ENCODE measurements around the gene MATK. TPM values are rescaled to one million over a fixed set of nuclear protein-coding genes. Genes with fewer than 3 reads are reported as not detected.
"Not testable (repeated sequence)": the region's sequence is repeated elsewhere in the genome, so short reads cannot be mapped to it uniquely, and the experiment has no call there.

The MATK gene
- total RNA-seq, 2 donors from 2014 or later: 15.5 to 19.2 TPM

GRCh38 chr19:3822683-3823349 lies 36.6 kb upstream of the MATK start:
- H3K36me3 Mint-ChIP-seq (ENCODE audit: insufficient read depth in 2 of 2): no peaks in the 10 kb centered on the region
- no peaks in the 10 kb centered on the region for H3K9me3 Mint-ChIP-seq
- DNase-seq (no peak), ATAC-seq (replicated peaks in 1 of 2) (no peak)
- H3K4me1 Mint-ChIP-seq (ENCODE audit: low read depth): peaks cover 21% of the 10 kb centered on the region
- no peak overlapping the region for H3K27ac Mint-ChIP-seq
- H3K4me3 Mint-ChIP-seq: no peak overlapping the region
- no peaks in the 10 kb centered on the region for H3K27me3 Mint-ChIP-seq (ENCODE audit: low read depth)

- ATAC-seq (replicated peaks in 1 of 2): peak; percentile 80 to 86
- peaks cover 24% of the 10 kb centered on the region for H3K4me1 Mint-ChIP-seq (ENCODE audit: low read depth)
- no peaks in the 10 kb centered on the region for H3K27me3 Mint-ChIP-seq (ENCODE audit: low read depth)
- no peak overlapping the region for H3K27ac Mint-ChIP-seq
- peak overlapping the region; percentile 19 to 22 for H3K4me3 Mint-ChIP-seq
- DNase-seq: peak; percentile 88 to 96
- no peaks in the 10 kb centered on the region for H3K9me3 Mint-ChIP-seq
- H3K36me3 Mint-ChIP-seq (ENCODE audit: insufficient read depth in 2 of 2): no peaks in the 10 kb centered on the region
These were observed 35.7 kb upstream of the MATK start for GRCh38 chr19:3821857-3822364.

- Mint-ChIP-seq H3K4me3 (no peak overlapping the region), H3K27ac (no peak overlapping the region), H3K27me3 (ENCODE audit: low read depth) (no peaks in the 10 kb centered on the region), H3K36me3 (ENCODE audit: insufficient read depth in 2 of 2) (no peaks in the 10 kb centered on the region), H3K4me1 (ENCODE audit: low read depth) (peaks cover 24% of the 10 kb centered on the region), H3K9me3 (no peaks in the 10 kb centered on the region)
- ATAC-seq (replicated peaks in 1 of 2): no peak
- no peak for DNase-seq
These were observed 35.0 kb upstream of the MATK start for GRCh38 chr19:3821156-3821555.

GRCh38 chr19:3819989-3820388 lies 33.8 kb upstream of the MATK start:
- H3K27ac Mint-ChIP-seq: no peak overlapping the region
- peaks cover 24% of the 10 kb centered on the region for H3K4me1 Mint-ChIP-seq (ENCODE audit: low read depth)
- no peak overlapping the region for H3K4me3 Mint-ChIP-seq
- DNase-seq (no peak), ATAC-seq (replicated peaks in 1 of 2) (no peak)
- H3K36me3 Mint-ChIP-seq (ENCODE audit: insufficient read depth in 2 of 2): no peaks in the 10 kb centered on the region
- H3K27me3 Mint-ChIP-seq (ENCODE audit: low read depth): no peaks in the 10 kb centered on the region
- H3K9me3 Mint-ChIP-seq: no peaks in the 10 kb centered on the region

- H3K36me3 Mint-ChIP-seq (ENCODE audit: insufficient read depth in 2 of 2): no peaks in the 10 kb centered on the region
- no peaks in the 10 kb centered on the region for H3K27me3 Mint-ChIP-seq (ENCODE audit: low read depth)
- no peak for DNase-seq
- peak overlapping the region in 1 of 2 donors; percentile 33 for H3K4me3 Mint-ChIP-seq
- no peak overlapping the region for H3K27ac Mint-ChIP-seq
- H3K9me3 Mint-ChIP-seq: no peaks in the 10 kb centered on the region
- no peak for ATAC-seq (replicated peaks in 1 of 2)
- H3K4me1 Mint-ChIP-seq (ENCODE audit: low read depth): peaks cover 33% of the 10 kb centered on the region
These were observed 32.7 kb upstream of the MATK start for GRCh38 chr19:3818918-3819317.

GRCh38 chr19:3818466-3818865 lies 32.3 kb upstream of the MATK start:
- DNase-seq (peak; percentile 45 to 58), ATAC-seq (replicated peaks in 1 of 2) (peak; percentile 78 to 83)
- Mint-ChIP-seq H3K4me1 (ENCODE audit: low read depth) (peaks cover 38% of the 10 kb centered on the region), H3K9me3 (no peaks in the 10 kb centered on the region), H3K36me3 (ENCODE audit: insufficient read depth in 2 of 2) (no peaks in the 10 kb centered on the region), H3K4me3 (peak overlapping the region; percentile 31 to 33), H3K27ac (no peak overlapping the region), H3K27me3 (ENCODE audit: low read depth) (no peaks in the 10 kb centered on the region)

GRCh38 chr19:3817761-3818160 lies 31.6 kb upstream of the MATK start:
- ATAC-seq (replicated peaks in 1 of 2): no peak
- Mint-ChIP-seq H3K4me1 (ENCODE audit: low read depth) (peaks cover 45% of the 10 kb centered on the region), H3K36me3 (ENCODE audit: insufficient read depth in 2 of 2) (no peaks in the 10 kb centered on the region), H3K4me3 (peak overlapping the region; percentile 9 to 33), H3K9me3 (no peaks in the 10 kb centered on the region), H3K27me3 (ENCODE audit: low read depth) (no peaks in the 10 kb centered on the region), H3K27ac (no peak overlapping the region)
- no peak for DNase-seq

GRCh38 chr19:3816566-3817218 lies 30.5 kb upstream of the MATK start:
- Mint-ChIP-seq H3K9me3 (no peaks in the 10 kb centered on the region), H3K27me3 (ENCODE audit: low read depth) (no peaks in the 10 kb centered on the region), H3K4me1 (ENCODE audit: low read depth) (peaks cover 46% of the 10 kb centered on the region), H3K36me3 (ENCODE audit: insufficient read depth in 2 of 2) (no peaks in the 10 kb centered on the region), H3K27ac (no peak overlapping the region), H3K4me3 (no peak overlapping the region)
- ATAC-seq (replicated peaks in 1 of 2) (no peak), DNase-seq (no peak)

GRCh38 chr19:3816148-3816547 lies 30.0 kb upstream of the MATK start:
- not testable (repeated sequence) for H3K27ac Mint-ChIP-seq; ATAC-seq (replicated peaks in 1 of 2); H3K27me3 Mint-ChIP-seq (ENCODE audit: low read depth); H3K36me3 Mint-ChIP-seq (ENCODE audit: insufficient read depth in 2 of 2); H3K9me3 Mint-ChIP-seq; H3K4me3 Mint-ChIP-seq; DNase-seq
- H3K4me1 Mint-ChIP-seq (ENCODE audit: low read depth): peaks cover 48% of the 10 kb centered on the region

- Mint-ChIP-seq H3K27ac (no peak overlapping the region), H3K27me3 (ENCODE audit: low read depth) (no peaks in the 10 kb centered on the region), H3K36me3 (ENCODE audit: insufficient read depth in 2 of 2) (no peaks in the 10 kb centered on the region), H3K9me3 (no peaks in the 10 kb centered on the region), H3K4me3 (no peak overlapping the region), H3K4me1 (ENCODE audit: low read depth) (peaks cover 54% of the 10 kb centered on the region)
- DNase-seq (no peak), ATAC-seq (replicated peaks in 1 of 2) (no peak)
These were observed 28.5 kb upstream of the MATK start for GRCh38 chr19:3814648-3815047.

GRCh38 chr19:3813473-3814392 lies 27.6 kb upstream of the MATK start:
- peak overlapping the region in 1 of 2 donors; percentile 24 for H3K4me3 Mint-ChIP-seq
- H3K36me3 Mint-ChIP-seq (ENCODE audit: insufficient read depth in 2 of 2): no peaks in the 10 kb centered on the region
- no peaks in the 10 kb centered on the region for H3K9me3 Mint-ChIP-seq
- H3K4me1 Mint-ChIP-seq (ENCODE audit: low read depth): peaks cover 51% of the 10 kb centered on the region
- H3K27ac Mint-ChIP-seq: peak overlapping the region; percentile 70
- ATAC-seq (replicated peaks in 1 of 2) (no peak), DNase-seq (no peak)
- no peaks in the 10 kb centered on the region for H3K27me3 Mint-ChIP-seq (ENCODE audit: low read depth)

GRCh38 chr19:3810708-3811355 lies 24.7 kb upstream of the MATK start:
- H3K27me3 Mint-ChIP-seq (ENCODE audit: low read depth): no peaks in the 10 kb centered on the region
- H3K36me3 Mint-ChIP-seq (ENCODE audit: insufficient read depth in 2 of 2): no peaks in the 10 kb centered on the region
- DNase-seq (no peak), ATAC-seq (replicated peaks in 1 of 2) (no peak)
- no peak overlapping the region for H3K27ac Mint-ChIP-seq
- peaks cover 49% of the 10 kb centered on the region for H3K4me1 Mint-ChIP-seq (ENCODE audit: low read depth)
- peaks cover 1 to 3% of the 10 kb centered on the region in 2 donors for H3K9me3 Mint-ChIP-seq
- H3K4me3 Mint-ChIP-seq: no peak overlapping the region
